K562 (cell line): Measurements from ENCODE around the gene DKC1. TPM values are rescaled to one million over a fixed set of nuclear protein-coding genes. Genes with fewer than 3 reads are reported as not detected.

Experiments
- ATF7 ChIP-seq: fragments of 450-650 bp; IDR thresholded peaks from 2 replicates; pipeline ENCODE4 v1.7.1; 2014; ENCODE audit warnings: mild to moderate bottlenecking, moderate library complexity
- BHLHE40 ChIP-seq: IDR thresholded peaks from 2 replicates; pipeline ENCODE4 v1.6.1; 2011; ENCODE audit warnings: low read length, improper control_type of control experiment
- BRF2 ChIP-seq: IDR thresholded peaks from 3 replicates; pipeline ENCODE4 v1.6.1; 2011; ENCODE audit warnings: borderline replicate concordance, mild to moderate bottlenecking; ENCODE audit not compliant: insufficient read length, insufficient read depth
- CREM ChIP-seq: IDR thresholded peaks from 2 replicates; pipeline ENCODE4 v1.6.1; 2014; ENCODE audit warnings: antibody characterized with exemption, low read depth
- EP300 ChIP-seq: IDR thresholded peaks from 2 replicates; pipeline ENCODE4 v1.6.1; 2012; ENCODE audit warnings: low read length, improper control_type of control experiment
- FOSL1 ChIP-seq: fragments of 200-800 bp; sonication (Bioruptor generic); conservative IDR thresholded peaks from 2 replicates; pipeline ENCODE4 v1.6.1; 2016; ENCODE audit warnings: missing genetic modification characterization, missing compliant biosample characterization
- GABPB1 ChIP-seq: sonication (generic); formaldehyde crosslinking; IDR thresholded peaks from 2 replicates; pipeline ENCODE4 v1.8.0; 2022; ENCODE audit warnings: mild to moderate bottlenecking, missing genetic modification reagents
- ID3 ChIP-seq, 2 experiments: fragments of 250-450 bp in 1 of 2; fragments of 450-650 bp in 1 of 2; sonication (Bioruptor Pico) in 1 of 2; IDR thresholded peaks; 2 replicates each; pipeline versions ENCODE4 v1.6.1 to v1.8.0; 2016 to 2021; ENCODE audit warnings: mild to moderate bottlenecking in 2 of 2, moderate library complexity in 2 of 2, missing compliant biosample characterization in 1 of 2, missing genetic modification characterization in 1 of 2
- LEF1 ChIP-seq: fragments of 450-650 bp; IDR thresholded peaks from 2 replicates; pipeline ENCODE4 v1.6.1; 2016; ENCODE audit warnings: mild to moderate bottlenecking
- POLR2AphosphoS5 ChIP-seq: IDR thresholded peaks from 2 replicates; pipeline ENCODE4 v1.6.1; 2011; ENCODE audit warnings: mild to moderate bottlenecking, low read depth, low read length, moderate library complexity; ENCODE audit not compliant: control insufficient read depth, insufficient read depth
- SP2 ChIP-seq: IDR thresholded peaks from 2 replicates; pipeline ENCODE4 v1.6.1; 2011; ENCODE audit warnings: mild to moderate bottlenecking, low read depth, low read length, moderate library complexity; ENCODE audit not compliant: poor library complexity, severe bottlenecking; ENCODE audit errors: extremely low read depth
- TBL1XR1 ChIP-seq, 2 experiments: IDR thresholded peaks; 2 replicates each; pipeline ENCODE4 v1.6.1; 2012; ENCODE audit warnings: improper control_type of control experiment in 2 of 2, low read length in 2 of 2, mild to moderate bottlenecking in 1 of 2
- ZBTB8A ChIP-seq: fragments of 450-650 bp; IDR thresholded peaks from 2 replicates; pipeline ENCODE4 v1.6.1; 2018; ENCODE audit warnings: mild to moderate bottlenecking, moderate library complexity; ENCODE audit not compliant: partially characterized antibody
- ZNF143 ChIP-seq: sonication (generic); formaldehyde crosslinking; IDR thresholded peaks from 2 replicates; pipeline ENCODE4 v1.9.0; 2022; ENCODE audit warnings: mild to moderate bottlenecking, missing genetic modification reagents
- polyA plus RNA-seq, 8 experiments: library from polyadenylated mRNA; depleted of rRNA in 4 of 8; stranded (reverse) in 5 of 8; unstranded in 3 of 8; fragments of >200 nt; fragmentation: Nextera tagmentation in 2 of 8; fragmentation: Illumina TruSeq in 1 of 8; extraction: Ambion mirVana in 2 of 8; extraction: Trizol in 1 of 8; gene quantifications; 2 replicates each; pipeline versions ENCODE4 v1.2.1 to v1.2.3, GENCODE V29; 2011 to 2014; ENCODE audit warnings: inconsistent platforms in 1 of 8, missing spikeins in 1 of 8
- total RNA-seq, 7 experiments: library from RNA; depleted of rRNA in 6 of 7; stranded (reverse); fragments of >200 nt in 6 of 7; fragmentation: Illumina TruSeq in 2 of 7; extraction: Trizol in 2 of 7; gene quantifications; 2 replicates each; pipeline versions ENCODE4 v1.2.1 to v1.2.3, GENCODE V29; 2011 to 2021; ENCODE audit warnings: low replicate concordance in 1 of 7
- TF ChIP-seq, protein P1 (sequence below): fragments of 450-650 bp; formaldehyde crosslinking; IDR thresholded peaks from 2 replicates; pipeline ENCODE4 v1.4.0; 2022; ENCODE audit warnings: missing genetic modification characterization
- TF ChIP-seq, protein P2 (sequence below), 2 experiments: IDR thresholded peaks in 1 of 2; conservative IDR thresholded peaks in 1 of 2; 2 replicates each; pipeline ENCODE4 v1.6.1; 2016; ENCODE audit warnings: low read depth in 2 of 2, mild to moderate bottlenecking in 1 of 2, missing compliant biosample characterization in 1 of 2, missing genetic modification characterization in 1 of 2, moderate library complexity in 1 of 2

The DKC1 gene
- total and polyA plus RNA-seq, 9 of the 15 experiments (the other 6 are each of a cell fraction or from before 2014, with no cell fraction given) = 205 to 313 (median 219) TPM

DNA sequence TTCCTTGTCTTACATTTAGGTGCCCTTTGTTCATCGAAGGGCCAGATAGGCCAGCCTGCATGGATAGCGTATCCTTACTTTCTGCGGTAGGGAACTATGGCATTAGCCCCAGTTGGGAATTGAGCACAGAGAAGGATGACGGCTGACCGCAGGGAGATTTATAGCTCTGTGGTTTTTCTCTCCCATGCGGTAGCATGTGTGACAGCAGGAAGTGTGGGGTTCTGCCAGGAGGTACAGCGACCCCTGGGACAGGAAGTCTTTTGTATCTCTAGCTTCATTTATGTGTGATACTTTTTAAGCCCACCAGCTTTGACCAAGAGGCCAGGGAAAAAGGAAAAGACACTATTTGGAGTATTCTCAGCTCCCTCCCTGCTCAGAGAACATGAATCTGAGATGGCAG, 44.8 kb upstream of the DKC1 start (continued):
- TF ChIP-seq FOSL1 (tag) (0 out of 2 replicates have a peak, but pooled peaks have one; percentile 19), CREM (peak; percentile 34; the same call in 1 of the 2 replicates), GABPB1 (peak; percentile 48; the same call in 1 of the 2 replicates), ZBTB8A (no peak), LEF1 (peak; percentile 63; the same call in 1 of the 2 replicates), ZNF143 (CRISPR knock-in tag) (no peak), POLR2AphosphoS5 (peak; percentile 40; the same call in 1 of the 2 replicates), EP300 (peak; percentile 60), TBL1XR1 (IDR thresholded peaks at IDR 0.05; ENCODE audit: low read length in 2 of 2) (peak in 1 of 2 experiments; percentile 26; a peak in 1 of 4 replicates), SP2 (no peak), BHLHE40 (peak; percentile 53; the same call in 1 of the 2 replicates), ATF7 (0 out of 2 replicates have a peak, but pooled peaks have one; percentile 34), BRF2 (no peak), ID3 (CRISPR knock-in tag; IDR thresholded peaks at IDR 0.05) (no peak), ID3 (tag; IDR thresholded peaks at IDR 0.05) (0 out of 2 replicates have a peak, but pooled peaks have one; percentile 32)
- TF ChIP-seq, protein P1, sequence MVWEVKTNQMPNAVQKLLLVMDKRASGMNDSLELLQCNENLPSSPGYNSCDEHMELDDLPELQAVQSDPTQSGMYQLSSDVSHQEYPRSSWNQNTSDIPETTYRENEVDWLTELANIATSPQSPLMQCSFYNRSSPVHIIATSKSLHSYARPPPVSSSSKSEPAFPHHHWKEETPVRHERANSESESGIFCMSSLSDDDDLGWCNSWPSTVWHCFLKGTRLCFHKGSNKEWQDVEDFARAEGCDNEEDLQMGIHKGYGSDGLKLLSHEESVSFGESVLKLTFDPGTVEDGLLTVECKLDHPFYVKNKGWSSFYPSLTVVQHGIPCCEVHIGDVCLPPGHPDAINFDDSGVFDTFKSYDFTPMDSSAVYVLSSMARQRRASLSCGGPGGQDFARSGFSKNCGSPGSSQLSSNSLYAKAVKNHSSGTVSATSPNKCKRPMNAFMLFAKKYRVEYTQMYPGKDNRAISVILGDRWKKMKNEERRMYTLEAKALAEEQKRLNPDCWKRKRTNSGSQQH = no peak
- TF ChIP-seq, protein P2, sequence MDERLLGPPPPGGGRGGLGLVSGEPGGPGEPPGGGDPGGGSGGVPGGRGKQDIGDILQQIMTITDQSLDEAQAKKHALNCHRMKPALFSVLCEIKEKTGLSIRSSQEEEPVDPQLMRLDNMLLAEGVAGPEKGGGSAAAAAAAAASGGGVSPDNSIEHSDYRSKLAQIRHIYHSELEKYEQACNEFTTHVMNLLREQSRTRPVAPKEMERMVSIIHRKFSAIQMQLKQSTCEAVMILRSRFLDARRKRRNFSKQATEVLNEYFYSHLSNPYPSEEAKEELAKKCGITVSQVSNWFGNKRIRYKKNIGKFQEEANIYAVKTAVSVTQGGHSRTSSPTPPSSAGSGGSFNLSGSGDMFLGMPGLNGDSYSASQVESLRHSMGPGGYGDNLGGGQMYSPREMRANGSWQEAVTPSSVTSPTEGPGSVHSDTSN (CRISPR knock-in tag; IDR thresholded peaks at IDR 0.05; ENCODE audit: low read depth) = peak; percentile 83
- TF ChIP-seq, protein P2 (tag; conservative IDR thresholded peaks at IDR 0.05; ENCODE audit: low read depth) = peak; percentile 96
